Endothelial cell of umbilical vein (primary cell): Measurements from ENCODE around the gene FANCD2. TPM values are rescaled to one million over a fixed set of nuclear protein-coding genes. Genes with fewer than 3 reads are reported as not detected.

ENCODE experiments used
- BruUV-seq: library from RNA; stranded (reverse); fragments of 400-500 nt; replicated peaks from 2 replicates; lab custom pipeline; 2021; lab: Mats Ljungman, UMichigan
- CTCF ChIA-PET: fragments of 300-600, 350-600 bp; sonication (Branson Sonifier 250); formaldehyde crosslinking; loops from one replicate; lab custom pipeline; 2021; ENCODE audit warnings: antibody characterized with exemption, inconsistent platforms; lab: Charles Lee
- POLR2A ChIA-PET: fragments of 300-600, 350-600 bp; sonication (Branson Sonifier 250); formaldehyde crosslinking; loops from one replicate; lab custom pipeline; 2021; ENCODE audit warnings: antibody characterized with exemption, inconsistent platforms; lab: Charles Lee
- DNase-seq: peaks from one replicate; pipeline ENCODE4 v3.0.0-alpha.2; 2011; ENCODE audit warnings: low read depth, low spot score
- FAIRE-seq: peaks from 2 replicates; lab custom pipeline; 2011; peaks lifted over from hg19 to GRCh38; lab: Jason Lieb, UNC
- H2AFZ ChIP-seq: 2 replicates; pipeline ENCODE4 v1.6.0; 2012; ENCODE audit warnings: low read depth, low read length, control low read depth, inconsistent platforms
- H3K27ac ChIP-seq: 2 replicates; pipeline ENCODE4 v1.5.1; 2011; ENCODE audit warnings: low read depth, mild to moderate bottlenecking, control low read depth, low read length, moderate library complexity; ENCODE audit not compliant: insufficient read depth
- H3K27me3 ChIP-seq, 2 experiments: 2 replicates each; pipeline versions ENCODE4 v1.6.0 to v1.6.1; 2011; ENCODE audit warnings: low read length in 2 of 2, mixed read lengths in 1 of 2; ENCODE audit not compliant: control insufficient read depth in 2 of 2, insufficient read depth in 2 of 2
- H3K36me3 ChIP-seq, 2 experiments: 2 replicates in 1 of 2; 3 replicates in 1 of 2; pipeline ENCODE4 v1.5.1; 2011; ENCODE audit warnings: low read length in 2 of 2, mild to moderate bottlenecking in 1 of 2, moderate library complexity in 1 of 2; ENCODE audit not compliant: control insufficient read depth in 2 of 2, insufficient read depth in 2 of 2; ENCODE audit errors: extremely low read depth in 1 of 2
- H3K4me1 ChIP-seq: 3 replicates; pipeline ENCODE4 v1.5.1; 2011; ENCODE audit warnings: mild to moderate bottlenecking, low read length; ENCODE audit not compliant: control insufficient read depth, insufficient read depth; ENCODE audit errors: extremely low read depth
- H3K4me2 ChIP-seq: 2 replicates; pipeline ENCODE4 v1.6.1; 2011; ENCODE audit warnings: low read length, control low read depth, mixed read lengths; ENCODE audit not compliant: insufficient read depth
- H3K4me3 ChIP-seq, 3 experiments: fragments of 200-600 bp in 1 of 3; sonication (generic), shearing (Covaris generic) in 1 of 3; replicated peaks in 1 of 3; 2 replicates each; pipeline ENCODE4 v1.5.1; 2011 to 2016; ENCODE audit warnings: control low read depth in 3 of 3, low read length in 3 of 3, mild to moderate bottlenecking in 2 of 3, inconsistent platforms in 1 of 3, low read depth in 1 of 3, moderate library complexity in 1 of 3; ENCODE audit not compliant: insufficient read depth in 1 of 3
- H3K79me2 ChIP-seq: 2 replicates; pipeline ENCODE4 v1.6.0; 2012; ENCODE audit warnings: low read length, inconsistent platforms; ENCODE audit not compliant: control insufficient read depth, insufficient read depth
- H3K9ac ChIP-seq: replicated peaks from 2 replicates; pipeline ENCODE3; 2011; ENCODE audit warnings: low read length, control low read depth; ENCODE audit not compliant: insufficient read depth; ENCODE audit errors: extremely low read depth
- H3K9me1 ChIP-seq: replicated peaks from 3 replicates; pipeline ENCODE4 v1.6.0; 2011; ENCODE audit warnings: mild to moderate bottlenecking, low read length; ENCODE audit not compliant: control insufficient read depth, insufficient read depth; ENCODE audit errors: extremely low read depth
- H3K9me3 ChIP-seq: replicated peaks from 2 replicates; pipeline ENCODE4 v1.5.1; 2012; ENCODE audit warnings: low read length, inconsistent platforms; ENCODE audit not compliant: control insufficient read depth, insufficient read depth
- H4K20me1 ChIP-seq: replicated peaks from 2 replicates; pipeline ENCODE3; 2011; ENCODE audit warnings: mild to moderate bottlenecking, low read length; ENCODE audit not compliant: control insufficient read depth, insufficient read depth; ENCODE audit errors: extremely low read depth
- EZH2 ChIP-seq: IDR thresholded peaks from 2 replicates; pipeline ENCODE4 v1.6.1; 2012; ENCODE audit warnings: borderline replicate concordance, low read depth, mild to moderate bottlenecking, moderate library complexity, low read length, inconsistent platforms; ENCODE audit not compliant: severe bottlenecking
- FOS ChIP-seq: IDR thresholded peaks from 2 replicates; pipeline ENCODE4 v1.6.1; 2011; ENCODE audit warnings: mild to moderate bottlenecking, low read length, moderate library complexity, borderline replicate concordance; ENCODE audit not compliant: insufficient read depth
- GATA2 ChIP-seq: IDR thresholded peaks from 2 replicates; pipeline ENCODE4 v1.7.0; 2011; ENCODE audit warnings: low read depth, mild to moderate bottlenecking, moderate library complexity, mixed read lengths, low read length; ENCODE audit not compliant: insufficient read length, insufficient read depth
- POLR2A ChIP-seq: IDR thresholded peaks from 2 replicates; pipeline ENCODE4 v1.6.1; 2012; ENCODE audit warnings: low read depth, mild to moderate bottlenecking, control low read depth, low read length
- POLR2AphosphoS5 ChIP-seq: IDR thresholded peaks from 2 replicates; pipeline ENCODE4 v1.6.1; 2012; ENCODE audit warnings: low read depth, mild to moderate bottlenecking, control low read depth, low read length, moderate library complexity; ENCODE audit not compliant: insufficient read depth
- dilution Hi-C: fragments of 300-500 bp; cut with MboI; formaldehyde crosslinking; loops from one replicate; pipeline ENCODE4 v1.15.0; 2019; ENCODE audit warnings: low sequenced_read_pairs; ENCODE audit not compliant: extremely low pct_ligation_motif_present
- intact Hi-C: fragments of 100-400 bp; cut with micrococcal nuclease; formaldehyde crosslinking; loops from one replicate; pipeline ENCODE4 v1.10.0; 2022
- polyA plus RNA-seq, 4 experiments: library from polyadenylated mRNA; depleted of rRNA in 3 of 4; stranded (reverse) in 3 of 4; unstranded in 1 of 4; fragments of >200 nt; gene quantifications; 2 replicates each; pipeline versions ENCODE4 v1.2.1 to v1.2.3, GENCODE V29; 2011 to 2012; ENCODE audit warnings: missing spikeins in 1 of 4
- total RNA-seq: library from RNA; stranded (reverse); gene quantifications from 2 replicates; pipeline ENCODE4 v1.2.3, GENCODE V29; 2021
- TF ChIP-seq, protein P1 (sequence below): IDR thresholded peaks from 2 replicates; pipeline ENCODE4 v1.6.1; 2011; ENCODE audit not compliant: insufficient read depth, insufficient read length
- TF ChIP-seq, protein P2 (sequence below), 2 donors: IDR thresholded peaks; 1 replicate in 1 of 2; 2 replicates in 1 of 2; pipeline ENCODE4 v1.5.1; 2011; ENCODE audit warnings: low read length in 2 of 2, mild to moderate bottlenecking in 2 of 2, moderate library complexity in 2 of 2, control low read depth in 1 of 2, inconsistent platforms in 1 of 2, low read depth in 1 of 2; ENCODE audit not compliant: insufficient read depth in 1 of 2; ENCODE audit errors: extremely low read depth in 1 of 2

Gene FANCD2
- total and polyA plus RNA-seq, 2 donors (not counting 3 experiments of a cell fraction or from before 2014, with no cell fraction given): 8.2 to 26.8 TPM

GRCh38 chr3:10121064-10121463 lies 94.8 kb downstream of the FANCD2 start:
- no peak overlapping the region for H3K27ac ChIP-seq
- no peaks in the 10 kb centered on the region for H3K9me3 ChIP-seq
- ChIA-PET CTCF (no interaction called here), POLR2A (no interaction called here)
- BruUV-seq: no TSS peak
- no peaks in the 10 kb centered on the region for H3K9me1 ChIP-seq
- dilution Hi-C loops (no loop called here), intact Hi-C loops (no loop called here)
- no peaks in the 10 kb centered on the region for H3K27me3 ChIP-seq
- DNase-seq (no peak), FAIRE-seq (no peak)
- H2AFZ ChIP-seq: no peak overlapping the region
- H3K36me3 ChIP-seq: peaks cover 4 to 8% of the 10 kb centered on the region in 2 experiments
- H3K4me3 ChIP-seq: no peak overlapping the region
- H3K4me2 ChIP-seq: no peak overlapping the region
- H3K9ac ChIP-seq: no peak overlapping the region
- TF ChIP-seq POLR2AphosphoS5 (no peak), EZH2 (no peak), GATA2 (no peak), FOS (no peak), POLR2A (no peak)
- TF ChIP-seq, protein P1, sequence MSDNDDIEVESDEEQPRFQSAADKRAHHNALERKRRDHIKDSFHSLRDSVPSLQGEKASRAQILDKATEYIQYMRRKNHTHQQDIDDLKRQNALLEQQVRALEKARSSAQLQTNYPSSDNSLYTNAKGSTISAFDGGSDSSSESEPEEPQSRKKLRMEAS: no peak
- TF ChIP-seq, protein P2, sequence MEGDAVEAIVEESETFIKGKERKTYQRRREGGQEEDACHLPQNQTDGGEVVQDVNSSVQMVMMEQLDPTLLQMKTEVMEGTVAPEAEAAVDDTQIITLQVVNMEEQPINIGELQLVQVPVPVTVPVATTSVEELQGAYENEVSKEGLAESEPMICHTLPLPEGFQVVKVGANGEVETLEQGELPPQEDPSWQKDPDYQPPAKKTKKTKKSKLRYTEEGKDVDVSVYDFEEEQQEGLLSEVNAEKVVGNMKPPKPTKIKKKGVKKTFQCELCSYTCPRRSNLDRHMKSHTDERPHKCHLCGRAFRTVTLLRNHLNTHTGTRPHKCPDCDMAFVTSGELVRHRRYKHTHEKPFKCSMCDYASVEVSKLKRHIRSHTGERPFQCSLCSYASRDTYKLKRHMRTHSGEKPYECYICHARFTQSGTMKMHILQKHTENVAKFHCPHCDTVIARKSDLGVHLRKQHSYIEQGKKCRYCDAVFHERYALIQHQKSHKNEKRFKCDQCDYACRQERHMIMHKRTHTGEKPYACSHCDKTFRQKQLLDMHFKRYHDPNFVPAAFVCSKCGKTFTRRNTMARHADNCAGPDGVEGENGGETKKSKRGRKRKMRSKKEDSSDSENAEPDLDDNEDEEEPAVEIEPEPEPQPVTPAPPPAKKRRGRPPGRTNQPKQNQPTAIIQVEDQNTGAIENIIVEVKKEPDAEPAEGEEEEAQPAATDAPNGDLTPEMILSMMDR (IDR thresholded peaks at IDR 0.05; ENCODE audit: extremely low read depth in 1 of 2, insufficient read depth in 1 of 2, low read depth in 1 of 2, low read length in 2 of 2): no peak
- peaks cover 9% of the 10 kb centered on the region for H3K4me1 ChIP-seq
- H3K79me2 ChIP-seq: peaks cover 74% of the 10 kb centered on the region
- peaks cover 3% of the 10 kb centered on the region for H4K20me1 ChIP-seq
